DND-41 (cell line): Measurements from ENCODE around the gene GALM.

ENCODE experiments used
- ATAC-seq: fragments of 200-7000 bp; cut with Tn5 transposase; 3 replicates; pipeline ENCODE4 v1.9.1; 2021; ENCODE audit warnings: low read depth; ENCODE audit not compliant: insufficient read depth
- DNase-seq: peaks from one replicate; pipeline ENCODE4 v3.0.0-alpha.2; 2020
- H2AFZ ChIP-seq: 2 replicates; pipeline ENCODE4 v1.6.0; 2012; ENCODE audit warnings: low read depth, low read length
- H3K27ac ChIP-seq: 2 replicates; pipeline ENCODE4 v1.5.1; 2012; ENCODE audit warnings: low read length, inconsistent platforms
- H3K27me3 ChIP-seq: fragments of 200-600 bp; sonication (generic); 2 replicates; pipeline ENCODE4 v1.6.0; 2012; ENCODE audit warnings: low read length, mild to moderate bottlenecking, inconsistent platforms; ENCODE audit not compliant: insufficient read depth, poor library complexity
- H3K36me3 ChIP-seq: 2 replicates; pipeline ENCODE4 v1.5.1; 2012; ENCODE audit warnings: low read length, inconsistent platforms; ENCODE audit not compliant: insufficient read depth
- H3K4me1 ChIP-seq: 2 replicates; pipeline ENCODE4 v1.5.1; 2012; ENCODE audit warnings: mild to moderate bottlenecking, low read length; ENCODE audit not compliant: insufficient read depth
- H3K4me2 ChIP-seq: 2 replicates; pipeline ENCODE4 v1.6.0; 2012; ENCODE audit warnings: mild to moderate bottlenecking, moderate library complexity, low read length, inconsistent platforms; ENCODE audit not compliant: insufficient read depth
- H3K4me3 ChIP-seq, 2 experiments: fragments of 200-600 bp in 1 of 2; shearing (Covaris generic) in 1 of 2; 2 replicates each; pipeline ENCODE4 v1.5.1; 2012 to 2016; ENCODE audit warnings: inconsistent platforms in 2 of 2, low read length in 2 of 2, mild to moderate bottlenecking in 2 of 2, low read depth in 1 of 2, moderate library complexity in 1 of 2
- H3K79me2 ChIP-seq: 2 replicates; pipeline ENCODE4 v1.6.0; 2012; ENCODE audit warnings: low read length, inconsistent platforms; ENCODE audit not compliant: insufficient read depth
- H3K9ac ChIP-seq: 2 replicates; pipeline ENCODE4 v1.6.0; 2012; ENCODE audit warnings: low read depth, mild to moderate bottlenecking, inconsistent platforms, low read length, moderate library complexity
- H3K9me3 ChIP-seq: 2 replicates; pipeline ENCODE4 v1.5.1; 2012; ENCODE audit warnings: low read length, moderate library complexity, mild to moderate bottlenecking, inconsistent platforms; ENCODE audit not compliant: insufficient read depth, severe bottlenecking
- H4K20me1 ChIP-seq: 2 replicates; pipeline ENCODE4 v1.6.0; 2012; ENCODE audit warnings: low read length; ENCODE audit not compliant: insufficient read depth
- CTCF ChIP-seq: IDR thresholded peaks from 2 replicates; pipeline ENCODE4 v1.5.1; 2012; ENCODE audit warnings: borderline replicate concordance, low read length, moderate library complexity, mild to moderate bottlenecking; ENCODE audit not compliant: poor library complexity, severe bottlenecking; ENCODE audit errors: extremely low read depth
- EZH2 ChIP-seq: IDR thresholded peaks from 3 replicates; pipeline ENCODE4 v1.6.1; 2012; ENCODE audit warnings: borderline replicate concordance, low read depth, mild to moderate bottlenecking, moderate library complexity, low read length, inconsistent platforms; ENCODE audit not compliant: severe bottlenecking

GALM gene

GRCh38 chr2:38763228-38763627 lies 97.3 kb downstream of the GALM start:
- no peak overlapping the region for H2AFZ ChIP-seq
- H3K27ac ChIP-seq = no peak overlapping the region
- no peaks in the 10 kb centered on the region for H3K27me3 ChIP-seq
- no peak overlapping the region for H3K4me2 ChIP-seq
- H3K36me3 ChIP-seq = no peaks in the 10 kb centered on the region
- H3K79me2 ChIP-seq = no peaks in the 10 kb centered on the region
- no peak for TF ChIP-seq EZH2
- DNase-seq = no peak
- H3K9me3 ChIP-seq = no peaks in the 10 kb centered on the region
- ATAC-seq = no peak
- H3K4me3 ChIP-seq = no peak overlapping the region
- H3K4me1 ChIP-seq = no peaks in the 10 kb centered on the region
- H4K20me1 ChIP-seq = no peaks in the 10 kb centered on the region
- H3K9ac ChIP-seq = no peak overlapping the region

DNA sequence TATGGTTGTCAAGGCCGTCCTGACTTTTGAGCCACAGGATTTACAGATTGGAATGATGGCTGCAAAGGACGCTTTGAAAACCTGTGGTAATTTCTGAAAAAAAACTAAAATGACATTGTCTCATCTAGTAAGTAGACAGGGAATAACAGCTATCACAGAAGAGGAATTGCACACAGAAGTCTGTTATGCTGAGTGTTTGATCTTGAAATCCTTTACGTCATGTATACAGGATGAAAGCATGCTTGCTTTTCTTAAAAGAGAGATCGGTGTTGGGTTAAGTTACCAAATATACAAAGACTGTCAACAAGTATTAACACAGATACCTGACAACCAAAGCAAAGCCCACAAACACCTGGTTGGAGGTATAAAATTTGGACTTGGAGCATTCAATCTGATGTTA lies 97.8 kb downstream of the GALM start:
- ATAC-seq (no peak), DNase-seq (no peak)
- H3K4me2 ChIP-seq = no peak overlapping the region
- no peak overlapping the region for H2AFZ ChIP-seq
- H3K27ac ChIP-seq = no peak overlapping the region
- no peaks in the 10 kb centered on the region for H3K79me2 ChIP-seq
- TF ChIP-seq CTCF (no peak), EZH2 (no peak)
- H3K9me3 ChIP-seq = no peaks in the 10 kb centered on the region
- no peaks in the 10 kb centered on the region for H3K4me1 ChIP-seq
- no peak overlapping the region for H3K9ac ChIP-seq
- no peaks in the 10 kb centered on the region for H4K20me1 ChIP-seq
- H3K4me3 ChIP-seq = no peak overlapping the region
- H3K27me3 ChIP-seq = no peaks in the 10 kb centered on the region
- no peaks in the 10 kb centered on the region for H3K36me3 ChIP-seq

DNA sequence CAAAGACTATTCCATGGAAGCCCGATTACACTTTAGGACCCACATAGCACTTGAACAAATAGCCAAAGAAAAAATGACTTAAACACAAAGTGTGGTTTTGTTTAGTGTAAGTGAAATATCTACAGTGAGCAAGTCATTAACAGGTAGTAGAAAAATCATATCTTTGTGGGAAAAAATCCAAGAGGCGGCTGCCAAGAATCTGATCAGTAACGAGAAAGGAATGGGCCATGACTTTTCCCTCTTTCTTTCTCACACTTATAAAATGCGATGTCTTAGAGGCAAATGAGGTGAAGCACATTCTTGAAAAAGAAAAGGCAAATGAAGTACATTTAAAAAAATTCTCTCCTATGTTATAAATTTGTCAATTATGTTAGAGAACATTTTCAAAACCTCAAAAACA lies 99.2 kb downstream of the GALM start:
- Histone ChIP-seq H3K4me3 (no peak overlapping the region), H3K4me2 (no peak overlapping the region), H4K20me1 (no peaks in the 10 kb centered on the region), H3K36me3 (no peaks in the 10 kb centered on the region), H3K9me3 (no peaks in the 10 kb centered on the region), H3K9ac (no peak overlapping the region), H3K4me1 (no peaks in the 10 kb centered on the region), H3K27ac (no peak overlapping the region), H2AFZ (no peak overlapping the region), H3K79me2 (no peaks in the 10 kb centered on the region), H3K27me3 (no peaks in the 10 kb centered on the region)
- DNase-seq (no peak), ATAC-seq (no peak)
- TF ChIP-seq EZH2 (no peak), CTCF (no peak)

GRCh38 chr2:38765551-38765950 lies 99.6 kb downstream of the GALM start:
- no peak for ATAC-seq
- no peaks in the 10 kb centered on the region for H3K79me2 ChIP-seq
- H3K27me3 ChIP-seq = no peaks in the 10 kb centered on the region
- H4K20me1 ChIP-seq = no peaks in the 10 kb centered on the region
- TF ChIP-seq EZH2 = no peak
- TF ChIP-seq CTCF = no peak
- no peaks in the 10 kb centered on the region for H3K4me1 ChIP-seq
- H3K27ac ChIP-seq = no peak overlapping the region
- DNase-seq = no peak
- no peak overlapping the region for H2AFZ ChIP-seq
- no peak overlapping the region for H3K9ac ChIP-seq
- H3K4me2 ChIP-seq = no peak overlapping the region
- H3K4me3 ChIP-seq = no peak overlapping the region
- no peaks in the 10 kb centered on the region for H3K36me3 ChIP-seq
- H3K9me3 ChIP-seq = no peaks in the 10 kb centered on the region
